A549 treated with dexamethasone at 1 μM for 4 hours (cell line): Measurements from ENCODE around the gene NCS1. TPM values are rescaled to one million over a fixed set of nuclear protein-coding genes. Genes with fewer than 3 reads are reported as not detected.

Experiments used
- total RNA-seq: library from RNA; stranded (reverse); fragments of 200-300 nt; extraction: Qiagen RNA extraction; gene quantifications from 5 replicates; pipeline ENCODE4 v1.2.3, GENCODE V29; 2022

NCS1 gene
- total RNA-seq = 29.5 to 56.8 TPM (median 55.9 TPM) in 5 replicates

GRCh38 chr9:130172161-130172857 lies at the start of gene NCS1:
NCS1 (plus strand) TSS chr9:130172404; CDS start chr9:130172664, 260 bp downstream.

GRCh38 chr9:130265431-130266235 lies 93.4 kb downstream of the NCS1 start, which contains the start of gene HMCN2:
HMCN2 (plus strand) TSS chr9:130265760; CDS start chr9:130265879, 119 bp downstream.

Other genes starting within 250 kb of the NCS1 start
- gene FNBP1, start 129.2 kb upstream of the NCS1 start, total RNA-seq = 11.2 to 16.2 TPM (median 15.2 TPM) in 5 replicates
- 24.3 to 31.0 TPM (median 29.5 TPM) in 5 replicates for gene GPR107, start 118.5 kb upstream of the NCS1 start, total RNA-seq
- gene HMCN2, start 93.4 kb downstream of the NCS1 start, total RNA-seq = 0.02 to 0.12 TPM (median 0.02 TPM) in 5 replicates